K562 (cell line): ENCODE data around the gene KCNJ12. TPM values are rescaled to one million over a fixed set of nuclear protein-coding genes. Genes with fewer than 3 reads are reported as not detected.

Source experiments
- ATAC-seq: fragments of 200-7000 bp; cut with Tn5 transposase; 3 replicates; pipeline ENCODE4 v1.9.1; 2020; ENCODE audit warnings: moderate library complexity
- BruUV-seq: library from RNA; stranded (reverse); fragments of 400-500 nt; replicated peaks from 2 replicates; lab custom pipeline; 2021; lab: Mats Ljungman, UMichigan
- CTCF ChIA-PET: fragments of 300-600 bp; formaldehyde crosslinking; extraction: SDS; loops from one replicate; lab custom pipeline; 2021; ENCODE audit warnings: low intra/inter-chr PET ratio; lab: Yijun Ruan, JAX
- POLR2A ChIA-PET: fragments of 300-600, 350-650 bp; sonication (Branson Sonifier 250); formaldehyde crosslinking; extraction: SDS; loops from one replicate; lab custom pipeline; 2021; ENCODE audit warnings: antibody characterized with exemption, inconsistent platforms; lab: Yijun Ruan, JAX
- DNase-seq, 4 experiments: peaks; one replicate each; pipeline versions ENCODE4 v3.0.0 to v3.0.0-alpha.2; 2011 to 2018; ENCODE audit warnings: low spot score in 3 of 4, mixed read lengths in 3 of 4; ENCODE audit errors: extremely low read depth in 1 of 4
- FAIRE-seq: peaks from 2 replicates; lab custom pipeline; 2011; peaks lifted over from hg19 to GRCh38; lab: Jason Lieb, UNC
- H2AFZ ChIP-seq: 2 replicates; pipeline ENCODE4 v1.6.0; 2011; ENCODE audit warnings: low read depth, low read length, control low read depth, inconsistent platforms
- H3K27ac ChIP-seq: fragments of 200-600 bp; 3 replicates; pipeline ENCODE4 v1.8.0; 2011; ENCODE audit warnings: low read depth, mild to moderate bottlenecking, control low read depth, inconsistent platforms, low read length, moderate library complexity, mixed read lengths; ENCODE audit errors: extremely low read depth
- H3K27me3 ChIP-seq, 2 experiments: fragments of 300-600 bp in 1 of 2; 2 replicates in 1 of 2; 3 replicates in 1 of 2; pipeline versions ENCODE4 v1.6.0 to v1.8.0; 2011; ENCODE audit warnings: inconsistent platforms in 2 of 2, low read length in 2 of 2, mild to moderate bottlenecking in 1 of 2, mixed read lengths in 1 of 2, moderate library complexity in 1 of 2; ENCODE audit not compliant: control insufficient read depth in 2 of 2, insufficient read depth in 2 of 2
- H3K36me3 ChIP-seq: fragments of 300-600 bp; 3 replicates; pipeline ENCODE4 v1.8.0; 2011; ENCODE audit warnings: mild to moderate bottlenecking, low read length, inconsistent platforms; ENCODE audit not compliant: control insufficient read depth, insufficient read depth
- H3K4me1 ChIP-seq, 2 experiments: fragments of 200-600 bp in 1 of 2; replicated peaks in 1 of 2; 2 replicates in 1 of 2; 3 replicates in 1 of 2; pipeline versions ENCODE4 v1.5.1 to v1.8.0; 2011; ENCODE audit warnings: inconsistent platforms in 2 of 2, low read length in 2 of 2, mild to moderate bottlenecking in 1 of 2, mixed read lengths in 1 of 2, moderate library complexity in 1 of 2; ENCODE audit not compliant: control insufficient read depth in 2 of 2, insufficient read depth in 2 of 2
- H3K4me2 ChIP-seq: 2 replicates; pipeline ENCODE4 v1.6.1; 2011; ENCODE audit warnings: low read length, control low read depth, inconsistent platforms, mixed read lengths; ENCODE audit not compliant: insufficient read depth
- H3K4me3 ChIP-seq: fragments of 200-600 bp; sonication (generic), shearing (Covaris generic); 2 replicates; pipeline ENCODE4 v1.5.1; 2016; ENCODE audit warnings: control low read depth, inconsistent platforms
- H3K79me2 ChIP-seq: fragments of 200-600 bp; 3 replicates; pipeline ENCODE4 v1.8.0; 2011; ENCODE audit warnings: low read length, inconsistent platforms; ENCODE audit not compliant: control insufficient read depth, insufficient read depth
- H3K9ac ChIP-seq, 2 experiments: 2 replicates each; pipeline versions ENCODE4 v1.6.0 to v1.6.1; 2011; ENCODE audit warnings: low read depth in 2 of 2, low read length in 2 of 2, control low read depth in 1 of 2, inconsistent platforms in 1 of 2, mild to moderate bottlenecking in 1 of 2, mixed read lengths in 1 of 2; ENCODE audit not compliant: insufficient read depth in 1 of 2
- H3K9me1 ChIP-seq: one replicate; pipeline ENCODE4 v1.6.0; 2011; ENCODE audit warnings: inconsistent platforms, mild to moderate bottlenecking, low read length, moderate library complexity; ENCODE audit not compliant: control insufficient read depth, insufficient read depth
- H3K9me3 ChIP-seq: replicated peaks from 2 replicates; pipeline ENCODE4 v1.5.1; 2011; ENCODE audit warnings: low read depth, low read length, inconsistent platforms; ENCODE audit not compliant: control insufficient read depth, insufficient read depth
- H4K20me1 ChIP-seq: replicated peaks from 2 replicates; pipeline ENCODE4 v1.6.1; 2011; ENCODE audit warnings: low read length, inconsistent platforms, mixed read lengths; ENCODE audit not compliant: control insufficient read depth, insufficient read depth
- BDP1 ChIP-seq: IDR thresholded peaks from 3 replicates; pipeline ENCODE4 v1.6.1; 2011; ENCODE audit not compliant: insufficient read length, insufficient read depth
- CBX8 ChIP-seq: fragments of 200-600 bp; sonication (generic); IDR thresholded peaks from 2 replicates; pipeline ENCODE4 v1.6.1; 2012; ENCODE audit warnings: borderline replicate concordance, mixed run types, low read depth, mild to moderate bottlenecking, moderate library complexity, mixed read lengths, low read length, control low read depth, inconsistent platforms; ENCODE audit not compliant: poor library complexity, severe bottlenecking; ENCODE audit errors: extremely low read depth
- FOXJ2 ChIP-seq: fragments of 200-800 bp; sonication (Bioruptor generic); IDR thresholded peaks from 2 replicates; pipeline ENCODE4 v1.6.1; 2016; ENCODE audit warnings: missing genetic modification characterization, missing compliant biosample characterization
- HNRNPK ChIP-seq: fragments of 200-400 bp; formaldehyde crosslinking; IDR thresholded peaks from one replicate; pipeline ENCODE4 v1.6.1; 2018; ENCODE audit warnings: mild to moderate bottlenecking, low read depth, low read length; ENCODE audit not compliant: poor library complexity, severe bottlenecking
- KAT7 ChIP-seq: sonication (generic); formaldehyde crosslinking; IDR thresholded peaks from 2 replicates; pipeline ENCODE4 v1.8.0; 2022; ENCODE audit warnings: missing genetic modification reagents, mild to moderate bottlenecking, borderline replicate concordance
- NFE2L1 ChIP-seq: fragments of 450-650 bp; IDR thresholded peaks from 2 replicates; pipeline ENCODE4 v1.6.1; 2016; ENCODE audit warnings: missing genetic modification characterization, low read depth, mild to moderate bottlenecking, missing compliant biosample characterization, moderate library complexity, borderline replicate concordance
- NR2F6 ChIP-seq: fragments of 450-650 bp; formaldehyde crosslinking; IDR thresholded peaks from 2 replicates; pipeline ENCODE4 v1.4.0; 2020; ENCODE audit warnings: mild to moderate bottlenecking
- SMARCB1 ChIP-seq: IDR thresholded peaks from 2 replicates; pipeline ENCODE4 v1.6.1; 2011; ENCODE audit warnings: improper control_type of control experiment, low read depth; ENCODE audit not compliant: insufficient read length
- SOX6 ChIP-seq: fragments of 450-650 bp; IDR thresholded peaks from 2 replicates; pipeline ENCODE4 v1.6.1; 2014; ENCODE audit warnings: mild to moderate bottlenecking
- ZNF133 ChIP-seq: fragments of 250-450 bp; sonication (Bioruptor Pico); IDR thresholded peaks from 2 replicates; pipeline ENCODE4 v1.4.0; 2020; ENCODE audit warnings: mild to moderate bottlenecking
- ZNF224 ChIP-seq: sonication (generic); formaldehyde crosslinking; IDR thresholded peaks from 2 replicates; pipeline ENCODE4 v1.8.0; 2022; ENCODE audit warnings: mild to moderate bottlenecking, missing genetic modification reagents
- WGBS: fragments of 100-300 bp; shearing (Covaris generic); methylation state at CpG from one replicate; pipeline ENCODE4 v1.1.6; 2016; ENCODE audit warnings: low coverage, mixed read lengths; ENCODE audit not compliant: insufficient coverage; ENCODE audit errors: missing lambda C conversion rate; 5-methylcytosine and 5-hydroxymethylcytosine counted together
- in situ Hi-C: fragments of 300-500 bp; cut with MboI; formaldehyde crosslinking; loops from 4 replicates; pipeline ENCODE4 v1.15.0; 2018; ENCODE audit warnings: inconsistent platforms, mixed read lengths
- intact Hi-C: fragments of 100-400 bp; cut with micrococcal nuclease; formaldehyde crosslinking; loops from 2 replicates; pipeline ENCODE4 v1.14.2; 2022
- polyA plus RNA-seq, 8 experiments: library from polyadenylated mRNA; depleted of rRNA in 4 of 8; stranded (reverse) in 5 of 8; unstranded in 3 of 8; fragments of >200 nt; fragmentation: Nextera tagmentation in 2 of 8; fragmentation: Illumina TruSeq in 1 of 8; extraction: Ambion mirVana in 2 of 8; extraction: Trizol in 1 of 8; gene quantifications; 2 replicates each; pipeline versions ENCODE4 v1.2.1 to v1.2.3, GENCODE V29; 2011 to 2014; ENCODE audit warnings: inconsistent platforms in 1 of 8, missing spikeins in 1 of 8
- total RNA-seq, 7 experiments: library from RNA; depleted of rRNA in 6 of 7; stranded (reverse); fragments of >200 nt in 6 of 7; fragmentation: Illumina TruSeq in 2 of 7; extraction: Trizol in 2 of 7; gene quantifications; 2 replicates each; pipeline versions ENCODE4 v1.2.1 to v1.2.3, GENCODE V29; 2011 to 2021; ENCODE audit warnings: low replicate concordance in 1 of 7
- TF ChIP-seq, protein P1 (sequence below), 2 experiments: fragments of 450-650 bp; IDR thresholded peaks; 2 replicates each; pipeline ENCODE4 v1.6.1; 2016
- TF ChIP-seq, protein P2 (sequence below): fragments of 250-450 bp; sonication (Bioruptor Pico); IDR thresholded peaks from 2 replicates; pipeline ENCODE4 v1.8.0; 2022; ENCODE audit warnings: moderate library complexity, mild to moderate bottlenecking, inconsistent platforms
- TF ChIP-seq, protein P3 (sequence below), 2 experiments: IDR thresholded peaks in 1 of 2; conservative IDR thresholded peaks in 1 of 2; 2 replicates each; pipeline ENCODE4 v1.6.1; 2016; ENCODE audit warnings: low read depth in 2 of 2, mild to moderate bottlenecking in 1 of 2, missing compliant biosample characterization in 1 of 2, missing genetic modification characterization in 1 of 2, moderate library complexity in 1 of 2
- TF ChIP-seq, protein P4 (sequence below): fragments of 250-450 bp; sonication (Bioruptor Pico); IDR thresholded peaks from 2 replicates; pipeline ENCODE4 v1.4.0; 2020; ENCODE audit warnings: mild to moderate bottlenecking, moderate library complexity

Gene KCNJ12
- total and polyA plus RNA-seq, 9 of the 15 experiments (the other 6 are each of a cell fraction or from before 2014, with no cell fraction given) = 0.02 TPM; not detected in 8

DNA sequence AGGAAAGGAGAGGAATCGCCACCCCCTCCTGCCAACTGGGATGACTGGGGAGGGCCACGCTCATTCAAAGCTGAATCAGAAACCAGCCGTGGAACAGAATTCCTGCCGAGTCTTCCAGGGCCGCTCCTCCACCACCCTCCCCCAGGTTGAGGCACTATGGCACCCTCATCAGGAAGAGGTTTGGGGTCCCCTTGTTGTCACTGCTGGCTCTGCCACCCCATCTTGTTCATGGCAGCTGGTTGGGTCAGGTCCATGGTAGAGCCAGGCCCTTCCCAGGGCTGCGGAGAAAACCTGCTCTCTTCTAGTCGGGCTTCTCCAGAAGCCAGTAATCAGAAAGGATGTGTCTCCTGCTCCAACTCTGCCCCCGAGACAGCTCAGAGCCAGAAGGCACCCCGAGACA lies 41.8 kb downstream of the KCNJ12 start:
- DNase-seq = no peak
- Histone ChIP-seq H3K9me3 (no peaks in the 10 kb centered on the region), H3K27ac (no peak overlapping the region), H3K36me3 (no peaks in the 10 kb centered on the region), H2AFZ (no peak overlapping the region), H3K79me2 (no peaks in the 10 kb centered on the region), H3K4me1 (no peaks in the 10 kb centered on the region), H4K20me1 (no peaks in the 10 kb centered on the region), H3K27me3 (peaks cover 5 to 19% of the 10 kb centered on the region in 2 experiments; a peak in 4 of 5 replicates), H3K4me3 (no peak overlapping the region), H3K9me1 (no peaks in the 10 kb centered on the region), H3K9ac (no peak overlapping the region), H3K4me2 (no peak overlapping the region)
- ChIA-PET POLR2A (interaction anchor here (0.6 to 1.1 kb wide), 2 partner anchors 163 to 1469 kb away, joined by 3 to 4 read pairs; no protein-coding TSS in a partner anchor), CTCF (no interaction called here)
- TF ChIP-seq NR2F6 (CRISPR knock-in tag) (no peak), CBX8 (no peak), BDP1 (no peak), NFE2L1 (no peak), ZNF224 (CRISPR knock-in tag) (no peak), SOX6 (no peak), ZNF133 (CRISPR knock-in tag) (no peak), KAT7 (CRISPR knock-in tag) (no peak), SMARCB1 (no peak), FOXJ2 (tag) (no peak), HNRNPK (no peak)
- TF ChIP-seq, protein P1, sequence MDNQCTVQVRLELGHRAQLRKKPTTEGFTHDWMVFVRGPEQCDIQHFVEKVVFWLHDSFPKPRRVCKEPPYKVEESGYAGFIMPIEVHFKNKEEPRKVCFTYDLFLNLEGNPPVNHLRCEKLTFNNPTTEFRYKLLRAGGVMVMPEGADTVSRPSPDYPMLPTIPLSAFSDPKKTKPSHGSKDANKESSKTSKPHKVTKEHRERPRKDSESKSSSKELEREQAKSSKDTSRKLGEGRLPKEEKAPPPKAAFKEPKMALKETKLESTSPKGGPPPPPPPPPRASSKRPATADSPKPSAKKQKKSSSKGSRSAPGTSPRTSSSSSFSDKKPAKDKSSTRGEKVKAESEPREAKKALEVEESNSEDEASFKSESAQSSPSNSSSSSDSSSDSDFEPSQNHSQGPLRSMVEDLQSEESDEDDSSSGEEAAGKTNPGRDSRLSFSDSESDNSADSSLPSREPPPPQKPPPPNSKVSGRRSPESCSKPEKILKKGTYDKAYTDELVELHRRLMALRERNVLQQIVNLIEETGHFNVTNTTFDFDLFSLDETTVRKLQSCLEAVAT (IDR thresholded peaks at IDR 0.05) = no peak
- TF ChIP-seq, protein P2, sequence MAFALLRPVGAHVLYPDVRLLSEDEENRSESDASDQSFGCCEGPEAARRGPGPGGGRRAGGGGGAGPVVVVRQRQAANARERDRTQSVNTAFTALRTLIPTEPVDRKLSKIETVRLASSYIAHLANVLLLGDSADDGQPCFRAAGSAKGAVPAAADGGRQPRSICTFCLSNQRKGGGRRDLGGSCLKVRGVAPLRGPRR (CRISPR knock-in tag) = no peak
- TF ChIP-seq, protein P3, sequence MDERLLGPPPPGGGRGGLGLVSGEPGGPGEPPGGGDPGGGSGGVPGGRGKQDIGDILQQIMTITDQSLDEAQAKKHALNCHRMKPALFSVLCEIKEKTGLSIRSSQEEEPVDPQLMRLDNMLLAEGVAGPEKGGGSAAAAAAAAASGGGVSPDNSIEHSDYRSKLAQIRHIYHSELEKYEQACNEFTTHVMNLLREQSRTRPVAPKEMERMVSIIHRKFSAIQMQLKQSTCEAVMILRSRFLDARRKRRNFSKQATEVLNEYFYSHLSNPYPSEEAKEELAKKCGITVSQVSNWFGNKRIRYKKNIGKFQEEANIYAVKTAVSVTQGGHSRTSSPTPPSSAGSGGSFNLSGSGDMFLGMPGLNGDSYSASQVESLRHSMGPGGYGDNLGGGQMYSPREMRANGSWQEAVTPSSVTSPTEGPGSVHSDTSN (CRISPR knock-in tag; IDR thresholded peaks at IDR 0.05; ENCODE audit: low read depth) = no peak
- TF ChIP-seq, protein P3 (tag; conservative IDR thresholded peaks at IDR 0.05; ENCODE audit: low read depth) = no peak
- TF ChIP-seq, protein P4, sequence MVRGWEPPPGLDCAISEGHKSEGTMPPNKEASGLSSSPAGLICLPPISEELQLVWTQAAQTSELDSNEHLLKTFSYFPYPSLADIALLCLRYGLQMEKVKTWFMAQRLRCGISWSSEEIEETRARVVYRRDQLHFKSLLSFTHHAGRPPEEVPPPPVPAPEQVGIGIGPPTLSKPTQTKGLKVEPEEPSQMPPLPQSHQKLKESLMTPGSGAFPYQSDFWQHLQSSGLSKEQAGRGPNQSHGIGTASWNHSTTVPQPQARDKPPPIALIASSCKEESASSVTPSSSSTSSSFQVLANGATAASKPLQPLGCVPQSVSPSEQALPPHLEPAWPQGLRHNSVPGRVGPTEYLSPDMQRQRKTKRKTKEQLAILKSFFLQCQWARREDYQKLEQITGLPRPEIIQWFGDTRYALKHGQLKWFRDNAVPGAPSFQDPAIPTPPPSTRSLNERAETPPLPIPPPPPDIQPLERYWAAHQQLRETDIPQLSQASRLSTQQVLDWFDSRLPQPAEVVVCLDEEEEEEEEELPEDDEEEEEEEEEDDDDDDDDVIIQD (CRISPR knock-in tag) = no peak
- intact Hi-C loops = no loop called here
- no peak for FAIRE-seq
- no TSS peak for BruUV-seq
- 3% methylated on average over 7 of the region's 9 CpGs for WGBS
- in situ Hi-C loops = loop anchor here (25.0 kb wide), 1 partner anchor 669 kb away; no protein-coding TSS in a partner anchor
- no peak for ATAC-seq
